Measurements from ENCODE around the gene ELL2.
"Not testable (repeated sequence)": the region's sequence is repeated elsewhere in the genome, so short reads cannot be mapped to it uniquely, and the experiment has no call there.

The ELL2 gene

GRCh38 chr5:95930141-95930930, 31.3 kb downstream of the ELL2 start:
- DNase-seq (ENCODE audit: low read depth), result no peak

- DNase-seq (ENCODE audit: low read depth), result no peak
These were observed 32.9 kb downstream of the ELL2 start for GRCh38 chr5:95928724-95929253.

GRCh38 chr5:95927927-95928723, 33.5 kb downstream of the ELL2 start:
- DNase-seq (ENCODE audit: low read depth), result no peak

- DNase-seq (ENCODE audit: low read depth), result not testable (repeated sequence)
These were observed 34.4 kb downstream of the ELL2 start for GRCh38 chr5:95927300-95927699.

GRCh38 chr5:95925939-95926338, 35.7 kb downstream of the ELL2 start:
- DNase-seq (ENCODE audit: low read depth), result no peak

GRCh38 chr5:95925378-95925744, 36.3 kb downstream of the ELL2 start:
- no peak for DNase-seq (ENCODE audit: low read depth)

GRCh38 chr5:95924720-95925377, 36.8 kb downstream of the ELL2 start:
- DNase-seq (ENCODE audit: low read depth), result no peak

GRCh38 chr5:95923918-95924544, 37.6 kb downstream of the ELL2 start:
- DNase-seq (ENCODE audit: low read depth), result no peak

GRCh38 chr5:95922798-95923197, 38.9 kb downstream of the ELL2 start:
- no peak for DNase-seq (ENCODE audit: low read depth)

GRCh38 chr5:95921501-95921900, 40.1 kb downstream of the ELL2 start:
- no peak for DNase-seq (ENCODE audit: low read depth)

GRCh38 chr5:95920822-95921221, 40.8 kb downstream of the ELL2 start:
- DNase-seq (ENCODE audit: low read depth), result no peak

- no peak for DNase-seq (ENCODE audit: low read depth)
These were observed 42.0 kb downstream of the ELL2 start for GRCh38 chr5:95919658-95920057.

GRCh38 chr5:95918421-95919006, 43.1 kb downstream of the ELL2 start:
- DNase-seq (ENCODE audit: low read depth), result no peak

GRCh38 chr5:95917207-95917606, 44.4 kb downstream of the ELL2 start:
- DNase-seq (ENCODE audit: low read depth), result no peak

GRCh38 chr5:95916687-95917085, 45.0 kb downstream of the ELL2 start:
- DNase-seq (ENCODE audit: low read depth), result no peak

GRCh38 chr5:95915999-95916686, 45.5 kb downstream of the ELL2 start:
- DNase-seq (ENCODE audit: low read depth), result no peak

- no peak for DNase-seq (ENCODE audit: low read depth)
These were observed 48.0 kb downstream of the ELL2 start for GRCh38 chr5:95913663-95914062.

- DNase-seq (ENCODE audit: low read depth), result no peak
These were observed 49.6 kb downstream of the ELL2 start for GRCh38 chr5:95912029-95912428.

- DNase-seq (ENCODE audit: low read depth), result no peak
These were observed 51.1 kb downstream of the ELL2 start for GRCh38 chr5:95910521-95910920.

- no peak for DNase-seq (ENCODE audit: low read depth)
These were observed 51.9 kb downstream of the ELL2 start for GRCh38 chr5:95909738-95910137.

- no peak for DNase-seq (ENCODE audit: low read depth)
These were observed 52.9 kb downstream of the ELL2 start for GRCh38 chr5:95908799-95909198.

Measured in activated T-cell treated with anti-CD3 and anti-CD28 coated beads for 48 hours (primary cell).